ENCODE data around the gene PLXNB3. TPM values are rescaled to one million over a fixed set of nuclear protein-coding genes. Genes with fewer than 3 reads are reported as not detected.

PLXNB3 gene
- total RNA-seq, 1 donor from 2014 or later = 99.1 TPM

DNA sequence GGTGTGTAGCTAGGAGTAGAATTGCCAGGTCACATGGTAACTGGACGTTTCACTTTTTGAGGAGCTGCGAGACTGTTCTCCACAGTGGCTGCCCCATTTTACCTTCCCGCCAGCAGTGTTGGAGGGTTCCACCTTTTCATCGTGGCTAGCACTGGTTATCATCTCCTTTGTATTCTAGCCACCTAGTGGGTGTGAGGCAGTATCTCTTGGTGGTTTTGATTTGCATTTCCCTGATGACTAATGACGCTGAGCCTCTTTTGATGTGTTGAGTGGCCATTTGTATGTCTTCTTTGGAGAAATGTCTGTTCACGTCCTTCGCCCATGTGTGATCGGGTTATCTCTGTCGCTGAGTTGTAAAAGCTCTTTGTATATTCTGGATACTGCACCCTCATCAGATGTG, 28.8 kb upstream of the PLXNB3 start:
- intact Hi-C loops (cut with DNase I) = no loop called here
- DNase-seq (ENCODE audit: low spot score in 2 of 2) = peak in 1 of 2 donors; percentile 30
- Histone ChIP-seq H3K4me1 (no peaks in the 10 kb centered on the region), H3K27me3 (no peaks in the 10 kb centered on the region), H3K36me3 (peaks cover 6 to 18% of the 10 kb centered on the region in 2 donors), H3K27ac (no peak overlapping the region), H3K4me3 (no peak overlapping the region), H3K9me3 (no peaks in the 10 kb centered on the region)
- TF ChIP-seq, protein P1, sequence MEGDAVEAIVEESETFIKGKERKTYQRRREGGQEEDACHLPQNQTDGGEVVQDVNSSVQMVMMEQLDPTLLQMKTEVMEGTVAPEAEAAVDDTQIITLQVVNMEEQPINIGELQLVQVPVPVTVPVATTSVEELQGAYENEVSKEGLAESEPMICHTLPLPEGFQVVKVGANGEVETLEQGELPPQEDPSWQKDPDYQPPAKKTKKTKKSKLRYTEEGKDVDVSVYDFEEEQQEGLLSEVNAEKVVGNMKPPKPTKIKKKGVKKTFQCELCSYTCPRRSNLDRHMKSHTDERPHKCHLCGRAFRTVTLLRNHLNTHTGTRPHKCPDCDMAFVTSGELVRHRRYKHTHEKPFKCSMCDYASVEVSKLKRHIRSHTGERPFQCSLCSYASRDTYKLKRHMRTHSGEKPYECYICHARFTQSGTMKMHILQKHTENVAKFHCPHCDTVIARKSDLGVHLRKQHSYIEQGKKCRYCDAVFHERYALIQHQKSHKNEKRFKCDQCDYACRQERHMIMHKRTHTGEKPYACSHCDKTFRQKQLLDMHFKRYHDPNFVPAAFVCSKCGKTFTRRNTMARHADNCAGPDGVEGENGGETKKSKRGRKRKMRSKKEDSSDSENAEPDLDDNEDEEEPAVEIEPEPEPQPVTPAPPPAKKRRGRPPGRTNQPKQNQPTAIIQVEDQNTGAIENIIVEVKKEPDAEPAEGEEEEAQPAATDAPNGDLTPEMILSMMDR (IDR thresholded peaks at IDR 0.05) = no peak

- Histone ChIP-seq H3K36me3 (peaks cover 6 to 18% of the 10 kb centered on the region in 2 donors), H3K4me1 (no peaks in the 10 kb centered on the region), H3K27ac (no peak overlapping the region), H3K27me3 (no peaks in the 10 kb centered on the region), H3K4me3 (no peak overlapping the region), H3K9me3 (no peaks in the 10 kb centered on the region)
- TF ChIP-seq, protein P1 (IDR thresholded peaks at IDR 0.05) = no peak
- intact Hi-C loops (cut with DNase I) = no loop called here
- DNase-seq (ENCODE audit: low spot score in 2 of 2) = no peak
Observed at GRCh38 chrX:153736071-153736820, 27.8 kb upstream of the PLXNB3 start.

GRCh38 chrX:153736871-153737441, 27.1 kb upstream of the PLXNB3 start:
- Histone ChIP-seq H3K27me3 (no peaks in the 10 kb centered on the region), H3K36me3 (peaks cover 6 to 18% of the 10 kb centered on the region in 2 donors), H3K27ac (no peak overlapping the region), H3K4me3 (no peak overlapping the region), H3K4me1 (no peaks in the 10 kb centered on the region), H3K9me3 (no peaks in the 10 kb centered on the region)
- no peak for DNase-seq (ENCODE audit: low spot score in 2 of 2)
- intact Hi-C loops (cut with DNase I) = no loop called here
- TF ChIP-seq, protein P1 (IDR thresholded peaks at IDR 0.05) = no peak

- DNase-seq (ENCODE audit: low spot score in 2 of 2) = no peak
- Histone ChIP-seq H3K4me1 (no peaks in the 10 kb centered on the region), H3K9me3 (no peaks in the 10 kb centered on the region), H3K4me3 (no peak overlapping the region), H3K27ac (no peak overlapping the region), H3K36me3 (peaks cover 6 to 18% of the 10 kb centered on the region in 2 donors), H3K27me3 (no peaks in the 10 kb centered on the region)
- TF ChIP-seq, protein P1 (IDR thresholded peaks at IDR 0.05) = no peak
- intact Hi-C loops (cut with DNase I) = no loop called here
Observed at GRCh38 chrX:153738056-153738605, 25.9 kb upstream of the PLXNB3 start.

- Histone ChIP-seq H3K36me3 (peaks cover 6 to 18% of the 10 kb centered on the region in 2 donors), H3K4me1 (no peaks in the 10 kb centered on the region), H3K4me3 (no peak overlapping the region)
Observed at GRCh38 chrX:153739754-153740486, 24.1 kb upstream of the PLXNB3 start.

More at GRCh38 chrX:153739754-153740486, 24.1 kb upstream of the PLXNB3 start:
- intact Hi-C loops (cut with DNase I) = no loop called here
- TF ChIP-seq, protein P1 (IDR thresholded peaks at IDR 0.05) = no peak
- Histone ChIP-seq H3K9me3 (no peaks in the 10 kb centered on the region), H3K27me3 (no peaks in the 10 kb centered on the region), H3K27ac (no peak overlapping the region)
- no peak for DNase-seq (ENCODE audit: low spot score in 2 of 2)
